Skeletal muscle tissue (tissue), 4 donors: ENCODE results near the gene KIN. TPM values are rescaled to one million over a fixed set of nuclear protein-coding genes. Genes with fewer than 3 reads are reported as not detected.

Experiments used
- H3K27ac ChIP-seq: one replicate; pipeline ENCODE4 v1.7.0; 2013; ENCODE audit warnings: mild to moderate bottlenecking, low read depth, low read length, inconsistent platforms
- H3K27me3 ChIP-seq, 3 donors: one replicate each; pipeline ENCODE4 v1.7.0; 2013; ENCODE audit warnings: low read length in 3 of 3; ENCODE audit not compliant: control insufficient read depth in 3 of 3, insufficient read depth in 3 of 3
- H3K36me3 ChIP-seq, 3 donors: one replicate each; pipeline ENCODE4 v1.7.0; 2013; ENCODE audit warnings: low read length in 3 of 3; ENCODE audit not compliant: control insufficient read depth in 3 of 3, insufficient read depth in 3 of 3
- H3K4me1 ChIP-seq, 3 donors: one replicate each; pipeline ENCODE4 v1.7.0; 2013; ENCODE audit warnings: low read length in 3 of 3, mild to moderate bottlenecking in 3 of 3; ENCODE audit not compliant: control insufficient read depth in 3 of 3, insufficient read depth in 3 of 3
- H3K4me3 ChIP-seq, 3 donors: one replicate each; pipeline ENCODE4 v1.7.0; 2013; ENCODE audit warnings: low read length in 3 of 3
- H3K9ac ChIP-seq, 3 donors: one replicate each; pipeline ENCODE4 v1.7.0; 2013; ENCODE audit warnings: low read length in 3 of 3, mild to moderate bottlenecking in 3 of 3, moderate library complexity in 2 of 3, low read depth in 1 of 3
- H3K9me3 ChIP-seq, 3 donors: one replicate each; pipeline ENCODE4 v1.7.0; 2013; ENCODE audit warnings: low read length in 3 of 3; ENCODE audit not compliant: control insufficient read depth in 3 of 3
- total RNA-seq: library from RNA; depleted of rRNA; stranded (reverse); fragments of >200 nt; gene quantifications from one replicate; pipeline ENCODE4 v1.2.3, GENCODE V29; 2014
- donor health status: Osteomylitis.

The KIN gene
- total RNA-seq, 1 donor from 2014 or later = 8.4 TPM

GRCh38 chr10:7702288-7702812 is 85.4 kb downstream of the KIN start:
- Histone ChIP-seq H3K27me3 (peaks cover 3 to 9% (median 7%) of the 10 kb centered on the region in 3 donors), H3K36me3 (no peaks in the 10 kb centered on the region)

GRCh38 chr10:7701158-7701742 is 86.5 kb downstream of the KIN start:
- Histone ChIP-seq H3K27me3 (peaks cover 3 to 8% (median 7%) of the 10 kb centered on the region in 3 donors), H3K9ac (no peak overlapping the region)

More at GRCh38 chr10:7702288-7702812, 85.4 kb downstream of the KIN start:
- Histone ChIP-seq H3K4me3 (no peak overlapping the region), H3K4me1 (no peaks in the 10 kb centered on the region), H3K9ac (no peak overlapping the region), H3K27ac (no peak overlapping the region), H3K9me3 (no peaks in the 10 kb centered on the region)

More at GRCh38 chr10:7701158-7701742, 86.5 kb downstream of the KIN start:
- H3K9me3 ChIP-seq = no peaks in the 10 kb centered on the region
- no peaks in the 10 kb centered on the region for H3K36me3 ChIP-seq
- no peaks in the 10 kb centered on the region for H3K4me1 ChIP-seq
- H3K4me3 ChIP-seq = no peak overlapping the region
- H3K27ac ChIP-seq = no peak overlapping the region

Other genes starting within 250 kb of the KIN start
- 37.1 TPM for gene ITIH5, start 121.0 kb downstream of the KIN start, total RNA-seq
- 1.6 TPM for gene ITIH2, start 84.7 kb downstream of the KIN start, total RNA-seq
- gene ATP5F1C, start 184 bp upstream of the KIN start, total RNA-seq = 295 TPM
- 2.1 TPM for gene TAF3, start 30.5 kb upstream of the KIN start, total RNA-seq